GM21825 (cell line): ENCODE results near the gene HNRNPDL.
A peak's percentile ranks its signal among the peaks of the same experiment; 100 is the strongest.
"Not testable (repeated sequence)": the region's sequence is repeated elsewhere in the genome, so short reads cannot be mapped to it uniquely, and the experiment has no call there.

Experiments
- ATAC-seq: cut with Tn5 transposase; IDR thresholded peaks from one replicate; pipeline ENCODE4 v1.9.1; 2021; ENCODE audit warnings: mild to moderate bottlenecking, moderate library complexity; ENCODE audit not compliant: unreplicated experiment

The HNRNPDL gene

GRCh38 chr4:82433791-82434190, 3.5 kb upstream of the HNRNPDL start:
- ATAC-seq, result no peak

- ATAC-seq, result no peak
Measured at GRCh38 chr4:82432596-82432995, 2.3 kb upstream of the HNRNPDL start.

GRCh38 chr4:82431831-82432230, 1.6 kb upstream of the HNRNPDL start:
- ATAC-seq, result no peak

- peak; percentile 1 for ATAC-seq
Measured at GRCh38 chr4:82430964-82431745, 893 bp upstream of the HNRNPDL start.

- ATAC-seq, result no peak
Measured at GRCh38 chr4:82429728-82430192, 502 bp downstream of the HNRNPDL start.

GRCh38 chr4:82428969-82429727, 1.1 kb downstream of the HNRNPDL start:
- ATAC-seq, result peak; percentile 60

- ATAC-seq, result no peak
Measured at GRCh38 chr4:82428526-82428968, 1.7 kb downstream of the HNRNPDL start.

GRCh38 chr4:82425478-82425877, 4.8 kb downstream of the HNRNPDL start:
- no peak for ATAC-seq

GRCh38 chr4:82423245-82424054, 6.8 kb downstream of the HNRNPDL start:
- ATAC-seq, result no peak

- ATAC-seq, result no peak
Measured at GRCh38 chr4:82422616-82423015, 7.6 kb downstream of the HNRNPDL start.

- no peak for ATAC-seq
Measured at GRCh38 chr4:82421796-82422560, 8.3 kb downstream of the HNRNPDL start.

- no peak for ATAC-seq
Measured at GRCh38 chr4:82419451-82419850, 10.8 kb downstream of the HNRNPDL start.

- no peak for ATAC-seq
Measured at GRCh38 chr4:82415922-82416365, 14.3 kb downstream of the HNRNPDL start.

GRCh38 chr4:82415061-82415460, 15.2 kb downstream of the HNRNPDL start:
- not testable (repeated sequence) for ATAC-seq

GRCh38 chr4:82403725-82404124, 26.5 kb downstream of the HNRNPDL start:
- no peak for ATAC-seq

- ATAC-seq, result no peak
Measured at GRCh38 chr4:82402196-82402775, 28.0 kb downstream of the HNRNPDL start.

GRCh38 chr4:82401600-82401999, 28.7 kb downstream of the HNRNPDL start:
- ATAC-seq, result no peak

- no peak for ATAC-seq
Measured at GRCh38 chr4:82398263-82398662, 32.0 kb downstream of the HNRNPDL start.

- no peak for ATAC-seq
Measured at GRCh38 chr4:82397527-82397926, 32.7 kb downstream of the HNRNPDL start.

GRCh38 chr4:82394896-82395295, 35.4 kb downstream of the HNRNPDL start:
- ATAC-seq, result no peak
